ENCODE data around the gene OR10A7.

Gene OR10A7

GRCh38 chr12:55250944-55251343, 30.1 kb downstream of the OR10A7 start:
- Histone ChIP-seq H3K27me3 (ENCODE audit: low read depth, low read length) (no peaks in the 10 kb centered on the region), H3K27ac (ENCODE audit: low read length) (no peak overlapping the region), H3K4me1 (ENCODE audit: control insufficient read depth in 1 of 2, insufficient read depth in 2 of 2, low read length in 2 of 2) (no peaks in the 10 kb centered on the region), H3K36me3 (ENCODE audit: control insufficient read depth in 1 of 2, insufficient read depth in 2 of 2, low read length in 2 of 2) (no peaks in the 10 kb centered on the region), H3K4me3 (ENCODE audit: low read depth in 1 of 2, low read length in 2 of 2) (no peak overlapping the region), H3K9me3 (ENCODE audit: control insufficient read depth in 1 of 2, low read length in 2 of 2) (no peaks in the 10 kb centered on the region)

- no peaks in the 10 kb centered on the region for H3K36me3 ChIP-seq (ENCODE audit: control insufficient read depth in 1 of 2, insufficient read depth in 2 of 2, low read length in 2 of 2)
- no peaks in the 10 kb centered on the region for H3K9me3 ChIP-seq (ENCODE audit: control insufficient read depth in 1 of 2, low read length in 2 of 2)
- no peaks in the 10 kb centered on the region for H3K4me1 ChIP-seq (ENCODE audit: control insufficient read depth in 1 of 2, insufficient read depth in 2 of 2, low read length in 2 of 2)
- H3K27me3 ChIP-seq (ENCODE audit: low read depth, low read length) = no peaks in the 10 kb centered on the region
- no peak overlapping the region for H3K4me3 ChIP-seq (ENCODE audit: low read depth in 1 of 2, low read length in 2 of 2)
- H3K27ac ChIP-seq (ENCODE audit: low read length) = no peak overlapping the region
Measured at GRCh38 chr12:55253281-55253680, 32.5 kb downstream of the OR10A7 start.

- no peaks in the 10 kb centered on the region for H3K9me3 ChIP-seq (ENCODE audit: control insufficient read depth in 1 of 2, low read length in 2 of 2)
- no peaks in the 10 kb centered on the region for H3K27me3 ChIP-seq (ENCODE audit: low read depth, low read length)
- no peaks in the 10 kb centered on the region for H3K4me1 ChIP-seq (ENCODE audit: control insufficient read depth in 1 of 2, insufficient read depth in 2 of 2, low read length in 2 of 2)
- H3K27ac ChIP-seq (ENCODE audit: low read length) = no peak overlapping the region
- H3K36me3 ChIP-seq (ENCODE audit: control insufficient read depth in 1 of 2, insufficient read depth in 2 of 2, low read length in 2 of 2) = no peaks in the 10 kb centered on the region
- no peak overlapping the region for H3K4me3 ChIP-seq (ENCODE audit: low read depth in 1 of 2, low read length in 2 of 2)
Measured at GRCh38 chr12:55256831-55257230, 36.0 kb downstream of the OR10A7 start.

DNA sequence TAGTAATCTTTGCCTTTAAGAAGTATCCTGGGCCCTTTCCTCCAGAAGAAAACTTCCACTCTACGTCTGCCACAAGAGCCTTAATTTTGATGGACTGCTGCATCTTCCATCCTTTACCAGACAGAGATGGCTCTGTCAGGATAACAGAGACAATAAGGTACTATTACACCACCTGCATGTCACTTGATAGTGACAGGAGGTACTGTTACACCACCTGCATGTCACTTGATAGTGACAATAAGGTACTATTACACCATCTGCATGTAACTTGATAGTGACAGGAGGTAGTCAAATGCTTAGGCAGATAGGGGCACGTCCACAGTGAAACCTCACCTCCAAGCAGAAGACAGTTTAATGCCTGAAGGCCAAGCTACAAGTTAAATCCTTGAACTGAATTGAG, 37.5 kb downstream of the OR10A7 start:
- H3K4me3 ChIP-seq (ENCODE audit: low read depth in 1 of 2, low read length in 2 of 2) = no peak overlapping the region
- no peak overlapping the region for H3K27ac ChIP-seq (ENCODE audit: low read length)
- H3K27me3 ChIP-seq (ENCODE audit: low read depth, low read length) = no peaks in the 10 kb centered on the region
- no peaks in the 10 kb centered on the region for H3K36me3 ChIP-seq (ENCODE audit: control insufficient read depth in 1 of 2, insufficient read depth in 2 of 2, low read length in 2 of 2)
- no peaks in the 10 kb centered on the region for H3K4me1 ChIP-seq (ENCODE audit: control insufficient read depth in 1 of 2, insufficient read depth in 2 of 2, low read length in 2 of 2)
- no peaks in the 10 kb centered on the region for H3K9me3 ChIP-seq (ENCODE audit: control insufficient read depth in 1 of 2, low read length in 2 of 2)

All from muscle layer of duodenum (tissue), 2 donors.